GM23338 (cell line): ENCODE results near the gene ZNF638. TPM values are rescaled to one million over a fixed set of nuclear protein-coding genes. Genes with fewer than 3 reads are reported as not detected.
A peak's percentile ranks its signal among the peaks of the same experiment; 100 is the strongest.

Experiments used
- ATAC-seq: fragments of 200-7000 bp; cut with Tn5 transposase; 3 replicates; pipeline ENCODE4 v1.9.1; 2020
- DNase-seq: peaks from one replicate; pipeline ENCODE4 v3.0.0-alpha.2; 2015; ENCODE audit warnings: low spot score
- H2AFZ ChIP-seq: fragments of 200-600 bp; sonication (generic); 2 replicates; pipeline ENCODE4 v1.8.0; 2016; ENCODE audit warnings: antibody characterized with exemption, mild to moderate bottlenecking, moderate library complexity
- H3F3A ChIP-seq: fragments of 200-600 bp; sonication (generic); replicated peaks from 2 replicates; pipeline ENCODE4 v1.8.0; 2017; ENCODE audit warnings: antibody characterized with exemption, mixed run types, low read depth
- H3K27ac ChIP-seq: fragments of 200-600 bp; sonication (generic); 2 replicates; pipeline ENCODE4 v1.6.1; 2016; ENCODE audit warnings: low read depth
- H3K27me3 ChIP-seq: fragments of 200-600 bp; sonication (generic); 2 replicates; pipeline ENCODE4 v1.8.0; 2016; ENCODE audit warnings: mild to moderate bottlenecking, mixed run types, moderate library complexity; ENCODE audit not compliant: insufficient read depth
- H3K36me3 ChIP-seq: fragments of 200-600 bp; sonication (generic); 2 replicates; pipeline ENCODE4 v1.8.0; 2016; ENCODE audit warnings: mild to moderate bottlenecking; ENCODE audit not compliant: insufficient read depth
- H3K4me1 ChIP-seq: fragments of 200-600 bp; sonication (generic); 2 replicates; pipeline ENCODE4 v1.8.0; 2016; ENCODE audit warnings: mild to moderate bottlenecking, moderate library complexity; ENCODE audit not compliant: insufficient read depth
- H3K4me2 ChIP-seq: fragments of 200-600 bp; sonication (generic); 2 replicates; pipeline ENCODE4 v1.7.1; 2017; ENCODE audit warnings: mixed run types
- H3K4me3 ChIP-seq: fragments of 200-600 bp; sonication (generic); 2 replicates; pipeline ENCODE4 v1.6.1; 2016; ENCODE audit warnings: mixed run types
- H3K79me2 ChIP-seq: fragments of 200-600 bp; sonication (generic); replicated peaks from 2 replicates; pipeline ENCODE4 v1.8.0; 2017; ENCODE audit warnings: mild to moderate bottlenecking; ENCODE audit not compliant: insufficient read depth
- H3K9me2 ChIP-seq: fragments of 200-600 bp; sonication (generic); 2 replicates; pipeline ENCODE4 v1.8.0; 2017; ENCODE audit not compliant: insufficient read depth
- H4K20me1 ChIP-seq: fragments of 200-600 bp; sonication (generic); replicated peaks from 2 replicates; pipeline ENCODE4 v1.8.0; 2017; ENCODE audit warnings: mild to moderate bottlenecking; ENCODE audit not compliant: insufficient read depth
- H3K27ac Mint-ChIP-seq: 2 replicates; pipeline ENCODE4 v1.8.0; 2020; ENCODE audit warnings: inconsistent platforms, mild to moderate bottlenecking, moderate library complexity, mixed read lengths
- H3K27me3 Mint-ChIP-seq: 3 replicates; pipeline ENCODE4 v1.8.0; 2022; ENCODE audit warnings: low read depth, mild to moderate bottlenecking, moderate library complexity, mixed read lengths, inconsistent platforms; ENCODE audit not compliant: insufficient read depth, poor library complexity
- H3K36me3 Mint-ChIP-seq: 3 replicates; pipeline ENCODE4 v1.8.0; 2021; ENCODE audit warnings: low read depth, mild to moderate bottlenecking, inconsistent platforms, moderate library complexity, mixed read lengths
- H3K4me1 Mint-ChIP-seq: 3 replicates; pipeline ENCODE4 v1.8.0; 2020; ENCODE audit warnings: mild to moderate bottlenecking, inconsistent platforms, mixed read lengths
- H3K4me3 Mint-ChIP-seq: 3 replicates; pipeline ENCODE4 v1.8.0; 2021; ENCODE audit warnings: moderate library complexity, mild to moderate bottlenecking, inconsistent platforms, mixed read lengths
- H3K9me3 Mint-ChIP-seq: 3 replicates; pipeline ENCODE4 v1.8.0; 2020; ENCODE audit warnings: moderate library complexity, mild to moderate bottlenecking, inconsistent platforms, mixed read lengths
- CTCF ChIP-seq, 2 experiments: fragments of 200-600 bp in 1 of 2; sonication (generic) in 1 of 2; conservative IDR thresholded peaks; 2 replicates each; pipeline versions ENCODE4 v1.5.1 to v1.6.1; 2016 to 2017; ENCODE audit warnings: antibody characterized with exemption in 2 of 2, low read depth in 2 of 2, mild to moderate bottlenecking in 2 of 2, moderate library complexity in 1 of 2
- EZH2 ChIP-seq: fragments of 200-600 bp; sonication (generic); IDR thresholded peaks from one replicate; pipeline ENCODE4 v1.8.0; 2017; ENCODE audit warnings: antibody characterized with exemption, mild to moderate bottlenecking, low read depth; ENCODE audit not compliant: unreplicated experiment
- EZH2phosphoT487 ChIP-seq: fragments of 200-600 bp; sonication (generic); IDR thresholded peaks from one replicate; pipeline ENCODE4 v1.8.1; 2018; ENCODE audit warnings: antibody characterized with exemption; ENCODE audit not compliant: unreplicated experiment
- JUNB ChIP-seq: IDR thresholded peaks from one replicate; pipeline ENCODE4 v1.6.1; 2016; ENCODE audit warnings: antibody characterized with exemption; ENCODE audit not compliant: unreplicated experiment
- NANOG ChIP-seq: IDR thresholded peaks from 2 replicates; pipeline ENCODE4 v1.6.1; 2016; ENCODE audit warnings: antibody characterized with exemption, borderline replicate concordance
- POLR2AphosphoS5 ChIP-seq: IDR thresholded peaks from 2 replicates; pipeline ENCODE4 v1.6.1; 2016; ENCODE audit warnings: antibody characterized with exemption, low read depth
- REST ChIP-seq: IDR thresholded peaks from one replicate; pipeline ENCODE4 v1.6.1; 2018; ENCODE audit warnings: antibody characterized with exemption; ENCODE audit not compliant: unreplicated experiment
- STAT1 ChIP-seq: IDR thresholded peaks from one replicate; pipeline ENCODE4 v1.6.1; 2016; ENCODE audit warnings: antibody characterized with exemption; ENCODE audit not compliant: unreplicated experiment
- ZNF114 ChIP-seq: fragments of 250-450 bp; sonication (Bioruptor Pico); IDR thresholded peaks from 2 replicates; pipeline ENCODE4 v1.5.0; 2020; ENCODE audit warnings: mild to moderate bottlenecking, moderate library complexity
- ZNF331 ChIP-seq: fragments of 250-450 bp; sonication (Bioruptor Pico); IDR thresholded peaks from 2 replicates; pipeline ENCODE4 v1.5.0; 2020; ENCODE audit warnings: low read depth, mild to moderate bottlenecking, moderate library complexity
- polyA plus RNA-seq: library from polyadenylated mRNA; unstranded; fragments of >200 nt; fragmentation: Nextera tagmentation; extraction: Ambion mirVana; gene quantifications from 2 replicates; pipeline ENCODE4 v1.2.1, GENCODE V29; 2016
- total RNA-seq: library from RNA; depleted of rRNA; stranded (reverse); fragments of >200 nt; shearing (Covaris generic); gene quantifications from 2 replicates; pipeline ENCODE4 v1.2.3, GENCODE V29; 2014

Gene ZNF638
- total and polyA plus RNA-seq, 2 experiments from 2014 or later, result 185 to 190 TPM

GRCh38 chr2:71336802-71337201 is 5.2 kb downstream of the ZNF638 start:
- H3K4me3 Mint-ChIP-seq, result no peak overlapping the region
- H4K20me1 ChIP-seq, result peaks cover 56% of the 10 kb centered on the region

GRCh38 chr2:71337776-71338175 is 6.2 kb downstream of the ZNF638 start:
- no peak overlapping the region for H3K4me3 Mint-ChIP-seq
- Histone ChIP-seq H3K27me3 (no peaks in the 10 kb centered on the region), H3K9me2 (no peaks in the 10 kb centered on the region), H3K4me3 (no peak overlapping the region), H3K36me3 (no peaks in the 10 kb centered on the region), H3K27ac (no peak overlapping the region), H3F3A (no peaks in the 10 kb centered on the region), H3K4me1 (peaks cover 34% of the 10 kb centered on the region), H3K4me2 (0 out of 2 replicates have a peak overlapping the region, but pooled peaks have one; percentile 12), H2AFZ (no peak overlapping the region), H4K20me1 (peaks cover 63% of the 10 kb centered on the region), H3K79me2 (peaks cover 100% of the 10 kb centered on the region)
- DNase-seq (no peak), ATAC-seq (no peak)
- H3K36me3 Mint-ChIP-seq, result peaks cover 7% of the 10 kb centered on the region; the same call in 2 of the 3 replicates
- H3K4me1 Mint-ChIP-seq, result peaks cover 42% of the 10 kb centered on the region
- no peaks in the 10 kb centered on the region for H3K9me3 Mint-ChIP-seq
- H3K27ac Mint-ChIP-seq, result no peak overlapping the region
- H3K27me3 Mint-ChIP-seq, result no peaks in the 10 kb centered on the region
- TF ChIP-seq STAT1, result no peak
- TF ChIP-seq NANOG, result no peak
- TF ChIP-seq CTCF (conservative IDR thresholded peaks at IDR 0.05; ENCODE audit: low read depth in 2 of 2), result no peak
- TF ChIP-seq JUNB, result no peak
- no peak for TF ChIP-seq EZH2
- TF ChIP-seq ZNF114 (CRISPR knock-in tag), result no peak
- TF ChIP-seq ZNF331 (CRISPR knock-in tag), result no peak
- TF ChIP-seq POLR2AphosphoS5, result no peak
- TF ChIP-seq REST, result no peak

More at GRCh38 chr2:71336802-71337201, 5.2 kb downstream of the ZNF638 start:
- Mint-ChIP-seq H3K36me3 (peaks cover 11% of the 10 kb centered on the region; the same call in 2 of the 3 replicates), H3K27me3 (no peaks in the 10 kb centered on the region), H3K4me1 (peaks cover 45% of the 10 kb centered on the region), H3K27ac (no peak overlapping the region), H3K9me3 (no peaks in the 10 kb centered on the region; the same call in 2 of the 3 replicates)
- Histone ChIP-seq H3K27ac (no peak overlapping the region), H3K4me3 (no peak overlapping the region), H3K27me3 (no peaks in the 10 kb centered on the region), H3F3A (no peaks in the 10 kb centered on the region), H3K9me2 (no peaks in the 10 kb centered on the region), H3K79me2 (peaks cover 100% of the 10 kb centered on the region), H3K4me2 (no peak overlapping the region), H2AFZ (no peak overlapping the region), H3K4me1 (peaks cover 34% of the 10 kb centered on the region), H3K36me3 (no peaks in the 10 kb centered on the region)
- no peak for ATAC-seq
- TF ChIP-seq POLR2AphosphoS5 (no peak), EZH2phosphoT487 (no peak), EZH2 (no peak), CTCF (conservative IDR thresholded peaks at IDR 0.05; ENCODE audit: low read depth in 2 of 2) (no peak)
- no peak for DNase-seq
